GM15510 (cell line): Measurements from ENCODE around the gene TOMM20.

Source experiments
- POLR2A ChIP-seq: IDR thresholded peaks from 3 replicates; pipeline ENCODE4 v1.6.1; 2011; ENCODE audit warnings: borderline replicate concordance; ENCODE audit not compliant: insufficient read length; ENCODE audit errors: extremely low read depth

Gene TOMM20

GRCh38 chr1:235128456-235129328, at the start of gene TOMM20:
TSS of gene TOMM20 (minus strand) at chr1:235128837. CDS start at chr1:235128715, 122 bp downstream.
- TF ChIP-seq POLR2A = peak; percentile 94

GRCh38 chr1:235176486-235176885, 47.8 kb upstream of the TOMM20 start:
- no peak for TF ChIP-seq POLR2A

GRCh38 chr1:235169986-235170385, 41.3 kb upstream of the TOMM20 start:
- TF ChIP-seq POLR2A = no peak

- TF ChIP-seq POLR2A = no peak
Observed at GRCh38 chr1:235168375-235168774, 39.7 kb upstream of the TOMM20 start.

- no peak for TF ChIP-seq POLR2A
Observed at GRCh38 chr1:235161685-235162327, 33.2 kb upstream of the TOMM20 start.

GRCh38 chr1:235160957-235161684, 32.5 kb upstream of the TOMM20 start, which contains the start of gene RBM34:
TSS of gene RBM34 (minus strand) at chr1:235161250. CDS start at chr1:235161226, 24 bp downstream.
- TF ChIP-seq POLR2A = peak; percentile 96

GRCh38 chr1:235160383-235160956, 31.8 kb upstream of the TOMM20 start:
- no peak for TF ChIP-seq POLR2A

GRCh38 chr1:235158680-235159079, 30.0 kb upstream of the TOMM20 start:
- TF ChIP-seq POLR2A = no peak

- TF ChIP-seq POLR2A = no peak
Observed at GRCh38 chr1:235157150-235157549, 28.5 kb upstream of the TOMM20 start.

GRCh38 chr1:235156740-235157139, 28.1 kb upstream of the TOMM20 start:
- no peak for TF ChIP-seq POLR2A

GRCh38 chr1:235156265-235156664, 27.6 kb upstream of the TOMM20 start:
- no peak for TF ChIP-seq POLR2A

GRCh38 chr1:235152235-235152634, 23.6 kb upstream of the TOMM20 start:
- TF ChIP-seq POLR2A = no peak

GRCh38 chr1:235151033-235151432, 22.4 kb upstream of the TOMM20 start:
- TF ChIP-seq POLR2A = no peak

GRCh38 chr1:235149824-235150223, 21.2 kb upstream of the TOMM20 start:
- no peak for TF ChIP-seq POLR2A

- TF ChIP-seq POLR2A = no peak
Observed at GRCh38 chr1:235147269-235147668, 18.6 kb upstream of the TOMM20 start.
